ENCODE measurements around the gene INPP4B. TPM values are rescaled to one million over a fixed set of nuclear protein-coding genes. Genes with fewer than 3 reads are reported as not detected.

Gene INPP4B
- polyA plus RNA-seq, 1 of the 3 experiments (the other 2 are of a cell fraction), result 0.08 TPM

DNA sequence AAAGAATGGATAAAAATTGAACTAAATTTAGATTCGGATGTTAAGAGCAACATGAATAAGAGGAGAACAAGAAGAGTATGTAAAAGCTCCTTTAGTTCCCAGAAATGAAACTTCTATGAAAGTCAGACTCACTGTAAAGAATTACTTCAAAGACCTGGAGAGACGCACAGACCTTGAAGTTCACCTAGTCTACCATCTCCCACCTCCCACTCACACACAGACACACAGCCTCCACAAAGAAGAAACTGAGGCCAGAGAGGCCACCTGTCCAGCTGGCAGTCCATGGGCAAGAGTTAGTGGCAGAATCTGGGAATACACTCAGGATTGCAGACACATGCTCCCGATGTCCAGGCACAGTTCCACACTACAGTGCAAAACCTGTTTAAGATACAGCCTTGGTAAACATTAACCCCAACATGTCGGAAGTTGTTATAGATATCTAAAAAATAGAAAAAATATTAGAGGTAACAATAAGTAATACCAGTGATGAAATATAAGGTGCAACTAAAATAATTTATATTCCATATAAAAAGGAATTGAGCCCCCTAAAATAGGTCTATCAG is 288.8 kb downstream of the INPP4B start (continued):
- TF ChIP-seq, protein P1, sequence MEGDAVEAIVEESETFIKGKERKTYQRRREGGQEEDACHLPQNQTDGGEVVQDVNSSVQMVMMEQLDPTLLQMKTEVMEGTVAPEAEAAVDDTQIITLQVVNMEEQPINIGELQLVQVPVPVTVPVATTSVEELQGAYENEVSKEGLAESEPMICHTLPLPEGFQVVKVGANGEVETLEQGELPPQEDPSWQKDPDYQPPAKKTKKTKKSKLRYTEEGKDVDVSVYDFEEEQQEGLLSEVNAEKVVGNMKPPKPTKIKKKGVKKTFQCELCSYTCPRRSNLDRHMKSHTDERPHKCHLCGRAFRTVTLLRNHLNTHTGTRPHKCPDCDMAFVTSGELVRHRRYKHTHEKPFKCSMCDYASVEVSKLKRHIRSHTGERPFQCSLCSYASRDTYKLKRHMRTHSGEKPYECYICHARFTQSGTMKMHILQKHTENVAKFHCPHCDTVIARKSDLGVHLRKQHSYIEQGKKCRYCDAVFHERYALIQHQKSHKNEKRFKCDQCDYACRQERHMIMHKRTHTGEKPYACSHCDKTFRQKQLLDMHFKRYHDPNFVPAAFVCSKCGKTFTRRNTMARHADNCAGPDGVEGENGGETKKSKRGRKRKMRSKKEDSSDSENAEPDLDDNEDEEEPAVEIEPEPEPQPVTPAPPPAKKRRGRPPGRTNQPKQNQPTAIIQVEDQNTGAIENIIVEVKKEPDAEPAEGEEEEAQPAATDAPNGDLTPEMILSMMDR (IDR thresholded peaks at IDR 0.05), result no peak

DNA sequence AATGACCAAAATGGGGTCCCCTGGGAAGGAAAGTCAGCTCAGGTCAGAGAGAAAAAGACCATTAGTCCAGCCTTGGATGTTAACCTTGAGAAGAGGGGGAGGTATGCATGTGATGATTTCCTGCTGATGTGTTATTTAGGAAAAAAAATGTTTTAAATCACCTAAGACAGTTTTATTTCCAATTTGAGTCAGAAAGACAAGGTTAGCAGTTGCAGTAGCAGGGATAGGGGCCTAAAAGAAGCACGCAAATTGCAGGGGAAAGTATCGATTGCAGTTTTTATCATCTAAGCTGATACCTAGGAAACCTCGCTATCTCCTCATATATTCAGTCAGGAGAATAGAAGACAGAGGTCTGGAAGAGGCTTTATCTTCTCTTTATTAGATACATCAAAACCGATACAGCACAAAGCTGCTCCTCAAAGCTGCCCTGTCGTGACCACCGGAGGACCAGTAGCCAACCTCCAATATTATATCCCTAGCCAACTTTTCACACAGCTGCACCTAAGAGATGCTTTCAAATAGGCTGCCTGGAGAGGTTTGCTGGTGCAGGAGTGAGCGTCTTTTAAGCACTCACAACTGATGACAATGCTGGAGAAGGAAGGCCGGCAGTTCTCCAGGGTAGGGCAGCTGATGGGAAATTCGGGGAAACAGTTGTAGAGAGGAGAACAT is 289.4 kb downstream of the INPP4B start:
- Histone ChIP-seq H3K4me2 (no peak overlapping the region), H3K4me3 (ENCODE audit: low read depth in 2 of 2, low read length in 1 of 2) (no peak overlapping the region), H3F3A (replicated peaks; ENCODE audit: insufficient read depth) (no peaks in the 10 kb centered on the region), H3K9me2 (no peaks in the 10 kb centered on the region), H3K27me3 (ENCODE audit: insufficient read depth) (no peaks in the 10 kb centered on the region), H3K9ac (no peak overlapping the region), H3K79me2 (ENCODE audit: insufficient read depth) (no peaks in the 10 kb centered on the region), H2AFZ (ENCODE audit: low read depth) (no peak overlapping the region), H3K9me3 (no peaks in the 10 kb centered on the region), H4K20me1 (ENCODE audit: insufficient read depth) (no peaks in the 10 kb centered on the region), H3K4me1 (ENCODE audit: control insufficient read depth in 1 of 2, insufficient read depth in 2 of 2, low read depth in 1 of 2, low read length in 1 of 2) (no peaks in the 10 kb centered on the region; a peak in 1 of 4 replicates), H3K36me3 (replicated peaks in 1 of 2; ENCODE audit: control insufficient read depth in 1 of 2, insufficient read depth in 2 of 2, low read length in 1 of 2) (no peaks in the 10 kb centered on the region), H3K27ac (ENCODE audit: low read depth in 2 of 2, low read length in 1 of 2) (no peak overlapping the region)
- ChIA-PET CTCF (no interaction called here), POLR2A (no interaction called here)
- no peak for DNase-seq
- 92% methylated on average over 9 of the region's 9 CpGs for WGBS (ENCODE audit: low lambda C conversion rate)
- TF ChIP-seq YY1 (IDR thresholded peaks at IDR 0.05; ENCODE audit: low read depth) (no peak), RCOR1 (IDR thresholded peaks at IDR 0.05; ENCODE audit: low read length) (no peak), MEF2A (IDR thresholded peaks at IDR 0.05; ENCODE audit: borderline replicate concordance, low read depth) (no peak), RAD21 (IDR thresholded peaks at IDR 0.05; ENCODE audit: low read length) (no peak), ELF1 (IDR thresholded peaks at IDR 0.05) (no peak), POLR2AphosphoS5 (IDR thresholded peaks at IDR 0.05; ENCODE audit: low read depth, low read length) (no peak), SIN3A (IDR thresholded peaks at IDR 0.05; ENCODE audit: borderline replicate concordance, low read depth, low read length) (no peak), GABPA (IDR thresholded peaks at IDR 0.05; ENCODE audit: low read depth) (no peak)
- TF ChIP-seq, protein P2, sequence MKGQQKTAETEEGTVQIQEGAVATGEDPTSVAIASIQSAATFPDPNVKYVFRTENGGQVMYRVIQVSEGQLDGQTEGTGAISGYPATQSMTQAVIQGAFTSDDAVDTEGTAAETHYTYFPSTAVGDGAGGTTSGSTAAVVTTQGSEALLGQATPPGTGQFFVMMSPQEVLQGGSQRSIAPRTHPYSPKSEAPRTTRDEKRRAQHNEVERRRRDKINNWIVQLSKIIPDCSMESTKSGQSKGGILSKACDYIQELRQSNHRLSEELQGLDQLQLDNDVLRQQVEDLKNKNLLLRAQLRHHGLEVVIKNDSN (IDR thresholded peaks at IDR 0.05; ENCODE audit: borderline replicate concordance, low read depth), result no peak
- TF ChIP-seq, protein P3, sequence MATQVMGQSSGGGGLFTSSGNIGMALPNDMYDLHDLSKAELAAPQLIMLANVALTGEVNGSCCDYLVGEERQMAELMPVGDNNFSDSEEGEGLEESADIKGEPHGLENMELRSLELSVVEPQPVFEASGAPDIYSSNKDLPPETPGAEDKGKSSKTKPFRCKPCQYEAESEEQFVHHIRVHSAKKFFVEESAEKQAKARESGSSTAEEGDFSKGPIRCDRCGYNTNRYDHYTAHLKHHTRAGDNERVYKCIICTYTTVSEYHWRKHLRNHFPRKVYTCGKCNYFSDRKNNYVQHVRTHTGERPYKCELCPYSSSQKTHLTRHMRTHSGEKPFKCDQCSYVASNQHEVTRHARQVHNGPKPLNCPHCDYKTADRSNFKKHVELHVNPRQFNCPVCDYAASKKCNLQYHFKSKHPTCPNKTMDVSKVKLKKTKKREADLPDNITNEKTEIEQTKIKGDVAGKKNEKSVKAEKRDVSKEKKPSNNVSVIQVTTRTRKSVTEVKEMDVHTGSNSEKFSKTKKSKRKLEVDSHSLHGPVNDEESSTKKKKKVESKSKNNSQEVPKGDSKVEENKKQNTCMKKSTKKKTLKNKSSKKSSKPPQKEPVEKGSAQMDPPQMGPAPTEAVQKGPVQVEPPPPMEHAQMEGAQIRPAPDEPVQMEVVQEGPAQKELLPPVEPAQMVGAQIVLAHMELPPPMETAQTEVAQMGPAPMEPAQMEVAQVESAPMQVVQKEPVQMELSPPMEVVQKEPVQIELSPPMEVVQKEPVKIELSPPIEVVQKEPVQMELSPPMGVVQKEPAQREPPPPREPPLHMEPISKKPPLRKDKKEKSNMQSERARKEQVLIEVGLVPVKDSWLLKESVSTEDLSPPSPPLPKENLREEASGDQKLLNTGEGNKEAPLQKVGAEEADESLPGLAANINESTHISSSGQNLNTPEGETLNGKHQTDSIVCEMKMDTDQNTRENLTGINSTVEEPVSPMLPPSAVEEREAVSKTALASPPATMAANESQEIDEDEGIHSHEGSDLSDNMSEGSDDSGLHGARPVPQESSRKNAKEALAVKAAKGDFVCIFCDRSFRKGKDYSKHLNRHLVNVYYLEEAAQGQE (IDR thresholded peaks at IDR 0.05; ENCODE audit: low read depth, low read length), result no peak
